Neural progenitor cell (in vitro differentiated cells): ENCODE data around the gene MYO1E.

Source experiments
- EZH2 ChIP-seq: fragments of 200-600 bp; sonication (generic); IDR thresholded peaks from 2 replicates; pipeline ENCODE4 v1.6.1; 2017; ENCODE audit warnings: antibody characterized with exemption, mild to moderate bottlenecking, moderate library complexity
- TF ChIP-seq, protein P1 (sequence below): fragments of 200-600 bp; sonication (generic); IDR thresholded peaks from 2 replicates; pipeline ENCODE4 v1.5.1; 2017; ENCODE audit warnings: antibody characterized with exemption, mild to moderate bottlenecking

DNA sequence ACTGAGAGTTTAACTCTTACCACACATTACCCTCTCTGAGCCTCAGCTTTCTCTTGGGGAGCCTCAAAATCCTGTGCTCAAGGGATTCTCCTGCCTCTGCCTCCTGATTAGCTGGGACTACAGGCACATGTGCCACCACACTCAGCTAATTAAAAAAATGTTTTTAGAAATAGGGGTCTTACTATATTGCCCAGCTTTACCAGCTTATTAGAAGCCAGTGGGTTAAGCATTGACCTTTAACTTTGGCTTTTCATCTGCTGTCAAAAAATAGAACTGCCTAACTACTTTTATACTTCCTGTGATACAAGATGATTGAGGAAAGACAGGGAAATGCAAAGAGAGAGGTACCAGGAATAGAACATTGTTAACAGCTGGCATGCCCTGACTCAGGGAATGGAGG lies 27.3 kb downstream of the MYO1E start:
- TF ChIP-seq, protein P1, sequence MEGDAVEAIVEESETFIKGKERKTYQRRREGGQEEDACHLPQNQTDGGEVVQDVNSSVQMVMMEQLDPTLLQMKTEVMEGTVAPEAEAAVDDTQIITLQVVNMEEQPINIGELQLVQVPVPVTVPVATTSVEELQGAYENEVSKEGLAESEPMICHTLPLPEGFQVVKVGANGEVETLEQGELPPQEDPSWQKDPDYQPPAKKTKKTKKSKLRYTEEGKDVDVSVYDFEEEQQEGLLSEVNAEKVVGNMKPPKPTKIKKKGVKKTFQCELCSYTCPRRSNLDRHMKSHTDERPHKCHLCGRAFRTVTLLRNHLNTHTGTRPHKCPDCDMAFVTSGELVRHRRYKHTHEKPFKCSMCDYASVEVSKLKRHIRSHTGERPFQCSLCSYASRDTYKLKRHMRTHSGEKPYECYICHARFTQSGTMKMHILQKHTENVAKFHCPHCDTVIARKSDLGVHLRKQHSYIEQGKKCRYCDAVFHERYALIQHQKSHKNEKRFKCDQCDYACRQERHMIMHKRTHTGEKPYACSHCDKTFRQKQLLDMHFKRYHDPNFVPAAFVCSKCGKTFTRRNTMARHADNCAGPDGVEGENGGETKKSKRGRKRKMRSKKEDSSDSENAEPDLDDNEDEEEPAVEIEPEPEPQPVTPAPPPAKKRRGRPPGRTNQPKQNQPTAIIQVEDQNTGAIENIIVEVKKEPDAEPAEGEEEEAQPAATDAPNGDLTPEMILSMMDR: no peak
- no peak for TF ChIP-seq EZH2
